A549 treated with CpdA at 1 μM for 4 hours (cell line): Measurements from ENCODE around the gene GRIA2. TPM values are rescaled to one million over a fixed set of nuclear protein-coding genes. Genes with fewer than 3 reads are reported as not detected.

Source experiments
- total RNA-seq: library from RNA; stranded (reverse); fragments of 200-300 nt; extraction: Qiagen RNA extraction; gene quantifications from 5 replicates; pipeline ENCODE4 v1.2.3, GENCODE V29; 2022; ENCODE audit warnings: low read depth

GRIA2 gene
- not detected in 5 replicates for total RNA-seq

GRCh38 chr4:157220371-157220881, at the start of gene GRIA2:
GRIA2 (plus strand) TSS chr4:157220728; CDS start chr4:157221043, 315 bp downstream.

Other genes starting within 250 kb of the GRIA2 start
- gene PDGFC, start 248.9 kb upstream of the GRIA2 start, total RNA-seq, result 1.8 to 3.7 TPM (median 3.2 TPM) in 5 replicates
- 0.78 to 1.1 TPM (median 0.91 TPM) in 5 replicates for gene GLRB, start 144.6 kb upstream of the GRIA2 start, total RNA-seq